HG03457 (cell line): ENCODE data around the gene LIG1.

ENCODE experiments used
- ATAC-seq: cut with Tn5 transposase; IDR thresholded peaks from one replicate; pipeline ENCODE4 v1.9.1; 2021; ENCODE audit warnings: moderate number of reproducible peaks; ENCODE audit not compliant: unreplicated experiment

The LIG1 gene

GRCh38 chr19:48182434-48182833 is 12.3 kb upstream of the LIG1 start:
- ATAC-seq: no peak

DNA sequence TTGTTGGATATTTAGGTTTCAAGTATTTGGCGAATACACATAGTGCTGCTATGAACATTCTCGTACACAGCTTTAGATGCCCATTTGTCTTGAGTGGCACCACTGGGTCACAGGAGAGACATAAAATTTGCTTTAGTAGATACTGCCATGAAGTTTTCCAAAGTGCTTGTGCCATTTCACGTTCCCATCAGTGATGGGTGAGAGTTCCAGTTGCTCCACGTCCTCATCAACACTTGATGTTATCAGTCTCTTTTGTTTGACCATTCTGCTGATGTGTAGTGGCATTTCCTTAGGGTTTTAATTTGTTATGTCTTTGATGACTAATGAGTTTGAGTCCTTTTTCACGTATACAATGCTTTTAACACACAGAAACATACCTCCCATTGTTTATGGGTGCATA is 11.4 kb upstream of the LIG1 start:
- no peak for ATAC-seq

DNA sequence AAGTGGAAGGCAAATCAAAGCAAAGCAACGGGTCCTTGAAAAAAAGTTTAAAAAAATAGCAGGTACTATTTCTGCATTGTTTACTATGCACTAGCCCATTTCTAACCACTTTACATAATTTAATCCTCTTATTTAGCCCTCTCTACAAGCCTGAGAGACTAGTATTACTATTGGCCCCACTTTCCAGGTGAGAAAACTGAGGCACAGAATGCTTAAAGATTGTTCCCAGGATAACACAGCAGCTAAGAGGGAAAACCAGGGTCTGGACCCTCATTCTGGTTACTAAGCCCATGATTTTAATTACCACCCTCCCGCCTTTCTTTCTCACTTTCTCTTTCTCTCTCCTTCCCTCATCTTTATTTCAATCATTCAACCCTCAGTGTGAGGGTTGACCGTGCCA is 6.1 kb upstream of the LIG1 start:
- ATAC-seq: no peak

DNA sequence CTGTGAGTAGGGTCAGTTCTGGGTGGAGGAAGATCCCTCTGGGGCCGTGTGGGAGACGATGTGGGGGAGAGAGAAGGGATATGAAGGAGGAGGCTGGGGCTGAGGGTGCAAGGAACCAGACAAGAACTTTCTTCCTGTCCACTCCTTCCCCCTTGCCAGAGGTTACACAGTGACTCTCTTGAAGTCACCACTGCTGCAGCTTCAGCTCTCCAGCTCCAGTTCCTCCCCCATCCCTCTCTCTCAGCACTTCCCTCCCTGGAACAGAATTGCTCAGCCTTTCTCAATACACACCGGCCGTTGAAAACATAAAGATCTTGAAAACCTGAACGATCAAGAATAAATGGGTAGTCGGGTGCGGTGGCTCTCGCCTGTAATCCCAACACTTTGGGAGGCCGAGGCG is 5.4 kb upstream of the LIG1 start:
- no peak for ATAC-seq

- no peak for ATAC-seq
Observed at GRCh38 chr19:48174445-48175030, 4.4 kb upstream of the LIG1 start.

DNA sequence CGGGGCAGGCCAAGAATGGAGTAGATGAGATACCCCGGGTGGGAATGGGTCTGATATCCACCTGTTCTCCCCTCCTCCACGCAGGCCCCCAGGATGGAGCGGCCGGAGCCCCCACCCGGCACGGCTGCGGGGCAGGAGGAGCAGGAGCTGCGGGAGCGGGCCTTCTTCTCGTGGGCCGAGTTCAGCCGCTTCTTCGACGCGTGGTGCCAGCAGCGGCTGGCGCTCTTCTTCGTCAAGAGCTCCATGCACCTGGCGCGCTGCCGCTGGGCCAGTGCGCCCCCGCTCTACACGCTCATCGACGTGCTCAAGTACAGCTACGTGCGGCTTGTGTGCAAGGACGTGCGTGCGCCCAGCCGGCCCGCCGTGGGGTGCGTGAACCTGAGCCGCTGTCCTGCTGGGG is 1.6 kb upstream of the LIG1 start:
- ATAC-seq: no peak

DNA sequence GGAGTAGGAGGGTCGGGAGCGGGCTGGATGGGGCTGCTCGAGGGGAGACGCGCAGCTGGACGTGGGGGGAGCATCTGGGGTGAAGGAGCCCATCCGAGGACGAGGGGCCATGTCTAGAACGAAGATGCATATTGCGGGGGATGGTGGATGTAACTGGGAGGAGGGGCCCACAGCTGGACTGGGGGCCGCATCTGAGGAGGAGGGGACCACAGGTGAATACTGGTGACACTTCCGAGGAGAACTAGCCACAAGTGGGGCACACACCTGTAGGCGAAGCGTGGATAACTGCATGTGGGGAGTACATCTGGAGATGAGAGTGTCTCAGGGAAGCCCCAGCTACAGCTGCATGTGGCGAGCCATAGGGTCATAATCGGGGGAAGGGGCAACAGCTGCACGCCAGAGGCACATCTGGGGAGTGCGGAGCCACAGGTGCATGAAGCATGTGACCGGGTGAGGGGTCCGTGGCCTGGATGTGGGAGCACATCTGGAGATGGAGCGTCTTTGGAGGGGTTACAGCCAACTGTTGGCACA is 738 bp upstream of the LIG1 start:
- ATAC-seq: peak; percentile 5

GRCh38 chr19:48169578-48169938 is 586 bp downstream of the LIG1 start:
- peak; percentile 21 for ATAC-seq

GRCh38 chr19:48168689-48169088 is 1.5 kb downstream of the LIG1 start:
- ATAC-seq: no peak

GRCh38 chr19:48158210-48158790 is 11.8 kb downstream of the LIG1 start:
- ATAC-seq: no peak

- ATAC-seq: no peak
Observed at GRCh38 chr19:48154003-48154402, 16.1 kb downstream of the LIG1 start.

- no peak for ATAC-seq
Observed at GRCh38 chr19:48152551-48152950, 17.6 kb downstream of the LIG1 start.

GRCh38 chr19:48149430-48149829 is 20.7 kb downstream of the LIG1 start:
- no peak for ATAC-seq

- ATAC-seq: no peak
Observed at GRCh38 chr19:48148576-48148975, 21.6 kb downstream of the LIG1 start.

GRCh38 chr19:48147597-48148175 is 22.5 kb downstream of the LIG1 start:
- ATAC-seq: no peak

- ATAC-seq: no peak
Observed at GRCh38 chr19:48139053-48139452, 31.1 kb downstream of the LIG1 start.

GRCh38 chr19:48137411-48137810 is 32.7 kb downstream of the LIG1 start:
- ATAC-seq: no peak

- ATAC-seq: no peak
Observed at GRCh38 chr19:48136547-48136946, 33.6 kb downstream of the LIG1 start.

- ATAC-seq: no peak
Observed at GRCh38 chr19:48135411-48135810, 34.7 kb downstream of the LIG1 start.

DNA sequence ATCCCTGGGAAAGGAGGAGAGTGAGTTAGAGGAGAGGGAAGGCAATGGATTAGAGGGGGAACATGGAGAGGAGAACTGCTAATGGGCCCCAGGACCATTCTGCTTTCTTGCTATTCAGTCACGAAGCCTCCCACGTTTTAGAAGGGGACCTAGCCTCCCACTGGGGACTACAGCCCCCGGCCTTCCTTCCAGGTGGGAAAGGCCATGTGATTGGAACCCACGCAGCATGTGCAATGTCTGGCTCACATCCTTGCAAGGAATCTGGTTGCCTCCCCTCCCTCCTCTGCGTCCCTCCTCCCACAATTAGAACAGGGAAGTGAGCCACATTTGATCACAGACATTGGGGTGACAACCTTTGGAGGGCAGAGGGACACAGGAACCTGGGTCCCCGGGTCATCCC is 37.0 kb downstream of the LIG1 start:
- no peak for ATAC-seq

DNA sequence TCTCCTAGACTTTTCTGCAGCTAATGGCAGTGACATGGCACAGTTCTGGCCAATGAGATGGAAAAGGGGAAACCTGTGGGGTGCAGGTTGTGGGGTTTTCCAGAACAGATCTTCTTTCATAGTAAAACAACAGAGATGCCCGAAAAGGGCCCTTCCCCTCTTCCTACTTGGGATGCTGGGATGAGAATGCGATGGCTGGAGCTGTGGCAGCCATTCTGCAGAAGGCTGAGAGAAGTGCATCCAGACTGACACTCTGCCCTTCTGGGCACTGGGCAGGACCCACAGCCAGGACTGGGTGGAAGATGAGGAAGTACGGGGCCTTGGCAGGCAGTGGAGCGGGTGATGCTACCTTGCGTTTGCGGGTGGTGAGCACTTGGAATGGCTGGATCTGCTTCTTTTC is 42.6 kb downstream of the LIG1 start:
- no peak for ATAC-seq

GRCh38 chr19:48123907-48124651 is 46.1 kb downstream of the LIG1 start:
- ATAC-seq: no peak
